ENCODE data around the gene ZFAND3. TPM values are rescaled to one million over a fixed set of nuclear protein-coding genes. Genes with fewer than 3 reads are reported as not detected.

Gene ZFAND3
- total and polyA plus RNA-seq, 2 donors (not counting 1 experiment from before 2014, with no cell fraction given): 13.5 to 58.3 TPM

DNA sequence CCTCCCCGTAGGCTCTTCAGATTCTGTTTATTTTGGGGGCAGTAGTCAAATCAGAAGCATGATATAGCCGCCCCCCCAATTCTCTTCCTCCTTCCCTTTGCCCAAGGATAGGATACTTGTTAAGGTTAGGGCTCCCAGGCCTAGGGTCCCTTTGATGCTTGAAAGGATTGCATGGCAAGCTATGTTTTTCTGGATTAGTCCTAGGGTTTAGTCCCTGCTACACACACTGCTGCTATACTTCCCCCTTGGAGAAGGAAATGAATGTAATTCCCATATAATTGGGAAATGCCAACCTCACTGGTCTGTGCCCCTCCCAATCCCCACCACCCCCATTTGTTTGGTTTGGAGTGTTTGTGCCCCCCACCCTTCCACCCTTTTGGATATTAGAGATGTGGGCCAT is 62.8 kb downstream of the ZFAND3 start:
- H3K27me3 ChIP-seq (replicated peaks in 1 of 4; ENCODE audit: control extremely low read depth in 1 of 4, control insufficient read depth in 3 of 4, insufficient read depth in 4 of 4, low read length in 3 of 4): no peaks in the 10 kb centered on the region
- ChIA-PET CTCF (interaction anchor here (0.9 to 1.2 kb wide), 2 partner anchors 51 to 55 kb away, joined by 3 to 4 read pairs; no protein-coding TSS in a partner anchor), POLR2A (no interaction called here)
- no peak overlapping the region for H3K27ac Mint-ChIP-seq
- H3K79me2 ChIP-seq (ENCODE audit: control insufficient read depth, insufficient read depth, low read length): peaks cover 70% of the 10 kb centered on the region
- TF ChIP-seq, protein P1, sequence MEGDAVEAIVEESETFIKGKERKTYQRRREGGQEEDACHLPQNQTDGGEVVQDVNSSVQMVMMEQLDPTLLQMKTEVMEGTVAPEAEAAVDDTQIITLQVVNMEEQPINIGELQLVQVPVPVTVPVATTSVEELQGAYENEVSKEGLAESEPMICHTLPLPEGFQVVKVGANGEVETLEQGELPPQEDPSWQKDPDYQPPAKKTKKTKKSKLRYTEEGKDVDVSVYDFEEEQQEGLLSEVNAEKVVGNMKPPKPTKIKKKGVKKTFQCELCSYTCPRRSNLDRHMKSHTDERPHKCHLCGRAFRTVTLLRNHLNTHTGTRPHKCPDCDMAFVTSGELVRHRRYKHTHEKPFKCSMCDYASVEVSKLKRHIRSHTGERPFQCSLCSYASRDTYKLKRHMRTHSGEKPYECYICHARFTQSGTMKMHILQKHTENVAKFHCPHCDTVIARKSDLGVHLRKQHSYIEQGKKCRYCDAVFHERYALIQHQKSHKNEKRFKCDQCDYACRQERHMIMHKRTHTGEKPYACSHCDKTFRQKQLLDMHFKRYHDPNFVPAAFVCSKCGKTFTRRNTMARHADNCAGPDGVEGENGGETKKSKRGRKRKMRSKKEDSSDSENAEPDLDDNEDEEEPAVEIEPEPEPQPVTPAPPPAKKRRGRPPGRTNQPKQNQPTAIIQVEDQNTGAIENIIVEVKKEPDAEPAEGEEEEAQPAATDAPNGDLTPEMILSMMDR (IDR thresholded peaks at IDR 0.05): no peak
- no peak for TF ChIP-seq EZH2 (IDR thresholded peaks at IDR 0.05; ENCODE audit: borderline replicate concordance, insufficient read depth, low read depth, low read length, poor library complexity, severe bottlenecking)
- H3K27me3 Mint-ChIP-seq: no peaks in the 10 kb centered on the region
- no CpG with 5 or more reads among the region's 2 CpGs for WGBS (ENCODE audit: insufficient coverage)
- peaks cover 41% of the 10 kb centered on the region for H4K20me1 ChIP-seq (ENCODE audit: control insufficient read depth, insufficient read depth, low read length, poor library complexity, severe bottlenecking)
- ATAC-seq (ENCODE audit: low read depth) (no peak), DNase-seq (no peak)
- intact Hi-C loops (cut with micrococcal nuclease): loop anchor here (10.0 kb wide), 1 partner anchor 133 kb away; no protein-coding TSS in a partner anchor
- no peak overlapping the region for H2AFZ ChIP-seq (ENCODE audit: insufficient read depth, low read depth, low read length, poor library complexity, severe bottlenecking)
- H3K4me2 ChIP-seq (replicated peaks; ENCODE audit: low read depth, low read length, poor library complexity, severe bottlenecking): no peak overlapping the region
- H3K9me3 Mint-ChIP-seq (ENCODE audit: insufficient read depth): no peaks in the 10 kb centered on the region
- no peaks in the 10 kb centered on the region for H3K36me3 ChIP-seq (replicated peaks in 1 of 2; ENCODE audit: control extremely low read depth in 1 of 2, control insufficient read depth in 1 of 2, extremely low read depth in 1 of 2, insufficient read depth in 2 of 2, low read length in 1 of 2)
- H3K27ac ChIP-seq (ENCODE audit: low read length in 2 of 2): no peak overlapping the region
- H3K9ac ChIP-seq (ENCODE audit: low read length): no peak overlapping the region
- H3K4me1 ChIP-seq (ENCODE audit: control insufficient read depth in 2 of 2, insufficient read depth in 2 of 2, low read length in 2 of 2): peaks cover 11 to 15% of the 10 kb centered on the region in 2 donors
- H3K4me3 Mint-ChIP-seq: no peak overlapping the region
- peaks cover 64% of the 10 kb centered on the region for H3K4me1 Mint-ChIP-seq
- H3K4me3 ChIP-seq (ENCODE audit: control extremely low read depth in 1 of 5, extremely low read depth in 1 of 5, insufficient read depth in 1 of 5, low read depth in 2 of 5, low read length in 4 of 5): no peak overlapping the region
- H3K9me3 ChIP-seq (ENCODE audit: control extremely low read depth in 1 of 3, control insufficient read depth in 2 of 3, insufficient read depth in 1 of 3, low read length in 2 of 3): no peaks in the 10 kb centered on the region

DNA sequence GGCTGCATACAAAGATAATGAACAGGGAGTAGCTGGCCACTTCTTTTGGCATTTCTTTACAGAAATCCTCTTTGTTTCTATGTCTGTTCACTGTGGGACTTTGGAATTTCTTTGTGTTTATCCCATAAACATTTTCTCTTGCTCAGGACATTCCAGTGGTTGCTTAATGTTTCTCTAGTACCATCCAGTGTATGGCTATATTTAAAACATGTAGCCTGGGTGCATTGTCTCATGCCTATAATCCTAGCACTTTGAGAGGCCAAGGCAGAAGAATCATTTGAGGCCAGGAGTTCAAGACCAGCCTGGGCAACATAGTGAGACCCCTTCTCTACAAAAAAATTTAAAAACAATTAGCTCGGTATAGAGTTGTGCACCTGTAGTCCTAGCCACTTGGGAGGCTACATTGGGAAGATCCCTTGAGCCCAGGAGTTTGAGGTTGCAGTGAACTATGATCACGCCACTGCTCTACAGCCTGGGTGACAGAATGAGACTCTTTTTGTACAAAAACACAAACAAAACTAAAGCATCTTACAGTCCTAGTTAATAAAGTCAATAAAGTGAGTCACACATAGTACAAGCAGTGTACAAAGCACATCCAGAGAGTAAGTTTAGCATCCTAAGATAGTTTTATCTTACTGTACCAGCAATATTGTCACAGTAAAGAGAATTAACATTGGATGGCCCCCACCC is 63.3 kb downstream of the ZFAND3 start:
- ChIA-PET CTCF (no interaction called here), POLR2A (no interaction called here)
- Histone ChIP-seq H3K4me2 (replicated peaks; ENCODE audit: low read depth, low read length, poor library complexity, severe bottlenecking) (no peak overlapping the region), H2AFZ (ENCODE audit: insufficient read depth, low read depth, low read length, poor library complexity, severe bottlenecking) (no peak overlapping the region), H3K4me3 (ENCODE audit: control extremely low read depth in 1 of 5, extremely low read depth in 1 of 5, insufficient read depth in 1 of 5, low read depth in 2 of 5, low read length in 4 of 5) (no peak overlapping the region), H3K27me3 (replicated peaks in 1 of 4; ENCODE audit: control extremely low read depth in 1 of 4, control insufficient read depth in 3 of 4, insufficient read depth in 4 of 4, low read length in 3 of 4) (no peaks in the 10 kb centered on the region), H3K79me2 (ENCODE audit: control insufficient read depth, insufficient read depth, low read length) (peaks cover 76% of the 10 kb centered on the region), H3K27ac (ENCODE audit: low read length in 2 of 2) (no peak overlapping the region), H3K4me1 (ENCODE audit: control insufficient read depth in 2 of 2, insufficient read depth in 2 of 2, low read length in 2 of 2) (peaks cover 11 to 15% of the 10 kb centered on the region in 2 donors), H4K20me1 (ENCODE audit: control insufficient read depth, insufficient read depth, low read length, poor library complexity, severe bottlenecking) (peaks cover 41% of the 10 kb centered on the region), H3K36me3 (replicated peaks in 1 of 2; ENCODE audit: control extremely low read depth in 1 of 2, control insufficient read depth in 1 of 2, extremely low read depth in 1 of 2, insufficient read depth in 2 of 2, low read length in 1 of 2) (no peaks in the 10 kb centered on the region), H3K9me3 (ENCODE audit: control extremely low read depth in 1 of 3, control insufficient read depth in 2 of 3, insufficient read depth in 1 of 3, low read length in 2 of 3) (no peaks in the 10 kb centered on the region), H3K9ac (ENCODE audit: low read length) (no peak overlapping the region)
- Mint-ChIP-seq H3K4me3 (no peak overlapping the region), H3K9me3 (ENCODE audit: insufficient read depth) (no peaks in the 10 kb centered on the region), H3K27ac (no peak overlapping the region), H3K4me1 (peaks cover 64% of the 10 kb centered on the region), H3K27me3 (no peaks in the 10 kb centered on the region)
- intact Hi-C loops (cut with micrococcal nuclease): loop anchor here (10.0 kb wide), 1 partner anchor 132 kb away; no protein-coding TSS in a partner anchor
- 100% methylated on average over 1 of the region's 2 CpGs for WGBS (ENCODE audit: insufficient coverage)
- ATAC-seq (ENCODE audit: low read depth) (no peak), DNase-seq (no peak)
- TF ChIP-seq, protein P1 (IDR thresholded peaks at IDR 0.05): no peak
- TF ChIP-seq EZH2 (IDR thresholded peaks at IDR 0.05; ENCODE audit: borderline replicate concordance, insufficient read depth, low read depth, low read length, poor library complexity, severe bottlenecking): no peak
